Activated T-helper 17 cell treated with anti-CD3 and anti-CD28 coated beads, Interleukin-2, amount 50 U/mL, for 72 hours (primary cell): ENCODE measurements around the gene RAC2. TPM values are rescaled to one million over a fixed set of nuclear protein-coding genes. Genes with fewer than 3 reads are reported as not detected.

Experiments
- ATAC-seq: fragments of 150-1000 bp; cut with Tn5 transposase; replicated peaks from 2 replicates; pipeline ENCODE4 v1.10.0; 2021; ENCODE audit warnings: mild to moderate bottlenecking, moderate library complexity
- H3K27ac Mint-ChIP-seq: one replicate; pipeline ENCODE4 v1.8.0; 2022; ENCODE audit warnings: mixed read lengths
- H3K27me3 Mint-ChIP-seq: one replicate; pipeline ENCODE4 v1.8.0; 2022; ENCODE audit warnings: mixed read lengths
- H3K36me3 Mint-ChIP-seq: one replicate; pipeline ENCODE4 v1.8.0; 2022; ENCODE audit warnings: low read depth, mild to moderate bottlenecking, mixed read lengths
- H3K4me1 Mint-ChIP-seq: one replicate; pipeline ENCODE4 v1.8.0; 2022; ENCODE audit warnings: mixed read lengths
- H3K4me3 Mint-ChIP-seq: one replicate; pipeline ENCODE4 v1.8.0; 2022; ENCODE audit warnings: mild to moderate bottlenecking, mixed read lengths
- H3K9me3 Mint-ChIP-seq: one replicate; pipeline ENCODE4 v1.8.0; 2022; ENCODE audit warnings: mixed read lengths
- total RNA-seq, 2 donors: library from RNA; stranded (reverse); gene quantifications; one replicate each; pipeline ENCODE4 v1.2.3, GENCODE V29; 2022

RAC2 gene
- total RNA-seq, 2 donors from 2014 or later: 674 to 1,069 TPM

GRCh38 chr22:37281646-37282384 lies 37.7 kb upstream of the RAC2 start:
- peak; percentile 60 for ATAC-seq
- peaks cover 44% of the 10 kb centered on the region for H3K36me3 Mint-ChIP-seq
- H3K4me1 Mint-ChIP-seq: peaks cover 44% of the 10 kb centered on the region
- peak overlapping the region; percentile 98 for H3K4me3 Mint-ChIP-seq
- H3K27ac Mint-ChIP-seq: peak overlapping the region; percentile 88
- H3K27me3 Mint-ChIP-seq: no peaks in the 10 kb centered on the region
- H3K9me3 Mint-ChIP-seq: no peaks in the 10 kb centered on the region

GRCh38 chr22:37281195-37281594 lies 37.1 kb upstream of the RAC2 start:
- Mint-ChIP-seq H3K4me1 (peaks cover 39% of the 10 kb centered on the region), H3K27me3 (no peaks in the 10 kb centered on the region), H3K9me3 (no peaks in the 10 kb centered on the region), H3K27ac (peak overlapping the region; percentile 88), H3K4me3 (peak overlapping the region; percentile 98), H3K36me3 (peaks cover 37% of the 10 kb centered on the region)
- ATAC-seq: no peak

GRCh38 chr22:37280718-37281117 lies 36.6 kb upstream of the RAC2 start:
- H3K27me3 Mint-ChIP-seq: no peaks in the 10 kb centered on the region
- H3K4me3 Mint-ChIP-seq: no peak overlapping the region
- no peaks in the 10 kb centered on the region for H3K9me3 Mint-ChIP-seq
- peak overlapping the region; percentile 88 for H3K27ac Mint-ChIP-seq
- ATAC-seq: no peak
- H3K4me1 Mint-ChIP-seq: peaks cover 41% of the 10 kb centered on the region
- H3K36me3 Mint-ChIP-seq: peaks cover 33% of the 10 kb centered on the region

- H3K9me3 Mint-ChIP-seq: no peaks in the 10 kb centered on the region
- no peak overlapping the region for H3K27ac Mint-ChIP-seq
- H3K4me3 Mint-ChIP-seq: no peak overlapping the region
- ATAC-seq: no peak
- H3K36me3 Mint-ChIP-seq: peaks cover 22% of the 10 kb centered on the region
- no peaks in the 10 kb centered on the region for H3K27me3 Mint-ChIP-seq
- peaks cover 46% of the 10 kb centered on the region for H3K4me1 Mint-ChIP-seq
These were observed 35.5 kb upstream of the RAC2 start for GRCh38 chr22:37279331-37280181.

- no peaks in the 10 kb centered on the region for H3K27me3 Mint-ChIP-seq
- no peak overlapping the region for H3K4me3 Mint-ChIP-seq
- peak overlapping the region; percentile 20 for H3K27ac Mint-ChIP-seq
- H3K9me3 Mint-ChIP-seq: no peaks in the 10 kb centered on the region
- no peak for ATAC-seq
- peaks cover 45% of the 10 kb centered on the region for H3K4me1 Mint-ChIP-seq
- peaks cover 10% of the 10 kb centered on the region for H3K36me3 Mint-ChIP-seq
These were observed 34.2 kb upstream of the RAC2 start for GRCh38 chr22:37278261-37278660.

- Mint-ChIP-seq H3K4me3 (no peak overlapping the region), H3K36me3 (peaks cover 1% of the 10 kb centered on the region), H3K9me3 (no peaks in the 10 kb centered on the region), H3K27ac (peak overlapping the region; percentile 55), H3K27me3 (no peaks in the 10 kb centered on the region), H3K4me1 (peaks cover 41% of the 10 kb centered on the region)
- no peak for ATAC-seq
These were observed 33.3 kb upstream of the RAC2 start for GRCh38 chr22:37277384-37277783.

- Mint-ChIP-seq H3K4me3 (no peak overlapping the region), H3K27ac (peak overlapping the region; percentile 88)
- no peak for ATAC-seq
These were observed 32.7 kb upstream of the RAC2 start for GRCh38 chr22:37276776-37277175.

GRCh38 chr22:37275622-37276021 lies 31.6 kb upstream of the RAC2 start:
- peak overlapping the region; percentile 61 for H3K4me3 Mint-ChIP-seq
- no peaks in the 10 kb centered on the region for H3K9me3 Mint-ChIP-seq
- H3K4me1 Mint-ChIP-seq: peaks cover 31% of the 10 kb centered on the region
- no peaks in the 10 kb centered on the region for H3K36me3 Mint-ChIP-seq
- peak overlapping the region; percentile 88 for H3K27ac Mint-ChIP-seq
- ATAC-seq: peak; percentile 82
- H3K27me3 Mint-ChIP-seq: no peaks in the 10 kb centered on the region

More at GRCh38 chr22:37276776-37277175, 32.7 kb upstream of the RAC2 start:
- Mint-ChIP-seq H3K36me3 (no peaks in the 10 kb centered on the region), H3K4me1 (peaks cover 35% of the 10 kb centered on the region), H3K9me3 (no peaks in the 10 kb centered on the region), H3K27me3 (no peaks in the 10 kb centered on the region)

- Mint-ChIP-seq H3K9me3 (no peaks in the 10 kb centered on the region), H3K36me3 (no peaks in the 10 kb centered on the region), H3K27me3 (no peaks in the 10 kb centered on the region), H3K4me1 (peaks cover 33% of the 10 kb centered on the region), H3K27ac (peak overlapping the region; percentile 88), H3K4me3 (peak overlapping the region; percentile 61)
- no peak for ATAC-seq
These were observed 31.1 kb upstream of the RAC2 start for GRCh38 chr22:37275134-37275533.

- no peak for ATAC-seq
- Mint-ChIP-seq H3K9me3 (no peaks in the 10 kb centered on the region), H3K4me1 (peaks cover 40% of the 10 kb centered on the region), H3K4me3 (peak overlapping the region; percentile 61), H3K27ac (peak overlapping the region; percentile 88), H3K36me3 (no peaks in the 10 kb centered on the region), H3K27me3 (no peaks in the 10 kb centered on the region)
These were observed 30.4 kb upstream of the RAC2 start for GRCh38 chr22:37274380-37274862.

GRCh38 chr22:37273846-37274225 lies 29.8 kb upstream of the RAC2 start:
- H3K27ac Mint-ChIP-seq: peak overlapping the region; percentile 73
- H3K4me3 Mint-ChIP-seq: peak overlapping the region; percentile 61
- no peaks in the 10 kb centered on the region for H3K36me3 Mint-ChIP-seq
- H3K27me3 Mint-ChIP-seq: no peaks in the 10 kb centered on the region
- H3K4me1 Mint-ChIP-seq: peaks cover 41% of the 10 kb centered on the region
- H3K9me3 Mint-ChIP-seq: no peaks in the 10 kb centered on the region
- ATAC-seq: no peak

GRCh38 chr22:37273126-37273845 lies 29.2 kb upstream of the RAC2 start:
- Mint-ChIP-seq H3K27ac (peak overlapping the region; percentile 73), H3K36me3 (no peaks in the 10 kb centered on the region), H3K4me1 (peaks cover 38% of the 10 kb centered on the region), H3K9me3 (no peaks in the 10 kb centered on the region), H3K4me3 (peak overlapping the region; percentile 61), H3K27me3 (no peaks in the 10 kb centered on the region)
- peak; percentile 88 for ATAC-seq

- no peaks in the 10 kb centered on the region for H3K27me3 Mint-ChIP-seq
- no peaks in the 10 kb centered on the region for H3K9me3 Mint-ChIP-seq
- no peak overlapping the region for H3K4me3 Mint-ChIP-seq
- no peak for ATAC-seq
- no peaks in the 10 kb centered on the region for H3K36me3 Mint-ChIP-seq
- H3K4me1 Mint-ChIP-seq: peaks cover 42% of the 10 kb centered on the region
- no peak overlapping the region for H3K27ac Mint-ChIP-seq
These were observed 27.0 kb upstream of the RAC2 start for GRCh38 chr22:37270928-37271650.
